Umbilical cord (tissue), 2 donors: Measurements from ENCODE around the gene TMC5. TPM values are rescaled to one million over a fixed set of nuclear protein-coding genes. Genes with fewer than 3 reads are reported as not detected.
"Not testable (repeated sequence)": the region's sequence is repeated elsewhere in the genome, so short reads cannot be mapped to it uniquely, and the experiment has no call there.

Experiments used
- DNase-seq: peaks from one replicate; pipeline ENCODE4 v3.0.0-alpha.2; 2015; ENCODE audit warnings: low spot score
- total RNA-seq: library from RNA; depleted of rRNA; stranded (reverse); fragments of >200 nt; gene quantifications from one replicate; pipeline ENCODE4 v1.2.3, GENCODE V29; 2014; ENCODE audit warnings: low replicate concordance; ENCODE audit not compliant: insufficient read depth

The TMC5 gene
- total RNA-seq, 1 donor from 2014 or later = 0.96 TPM

DNA sequence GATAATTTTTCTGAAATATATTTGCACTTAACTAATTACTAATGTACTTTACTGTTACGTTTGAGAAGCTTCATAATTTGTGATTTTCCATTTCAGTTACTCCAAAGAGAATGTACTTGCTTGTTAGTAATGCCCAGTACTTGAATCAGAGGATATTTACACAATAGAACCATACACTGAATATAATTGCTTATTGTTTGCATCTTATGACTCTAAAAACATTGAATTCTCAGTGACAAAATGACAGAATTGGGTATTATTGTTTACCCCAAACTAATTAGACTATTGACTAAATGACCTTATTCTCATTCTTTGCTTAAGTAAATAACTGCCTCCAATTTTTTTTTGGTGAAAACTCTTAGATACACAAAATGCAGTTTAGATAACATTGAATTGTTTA, 114.9 kb downstream of the TMC5 start:
- no peak for DNase-seq

DNA sequence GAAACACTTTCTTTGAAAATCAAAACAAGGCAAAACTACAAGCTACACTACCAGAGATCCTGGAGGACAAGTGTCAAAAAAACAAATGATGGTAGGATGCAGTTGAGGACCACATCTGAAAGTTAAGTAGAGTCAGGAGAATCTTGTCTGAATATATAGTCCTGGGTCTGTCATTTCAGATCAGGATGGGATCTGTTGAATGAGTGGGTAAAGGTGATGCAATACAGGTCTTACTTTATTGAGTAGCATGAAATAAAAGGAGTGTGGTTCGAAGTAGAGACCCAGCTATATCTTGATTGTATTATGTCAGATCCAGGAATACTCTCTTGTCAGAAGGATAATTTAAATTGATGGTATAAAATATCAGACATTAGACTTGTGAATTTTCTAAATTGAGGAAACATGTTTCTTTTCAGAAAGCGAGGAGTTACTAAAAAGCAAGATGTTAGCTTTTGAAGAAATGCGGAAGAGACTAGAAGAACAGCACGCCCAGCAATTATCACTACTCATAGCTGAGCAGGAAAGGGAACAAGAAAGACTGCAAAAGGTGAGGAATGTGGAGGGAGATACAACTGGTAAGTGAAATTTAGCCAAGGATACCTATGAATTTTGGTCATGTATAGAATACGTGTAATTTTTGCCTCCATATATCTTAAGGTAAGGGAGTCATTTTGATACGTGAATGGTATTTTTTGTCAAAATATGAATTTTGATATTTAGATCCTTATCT, 122.7 kb downstream of the TMC5 start:
- DNase-seq = no peak

DNA sequence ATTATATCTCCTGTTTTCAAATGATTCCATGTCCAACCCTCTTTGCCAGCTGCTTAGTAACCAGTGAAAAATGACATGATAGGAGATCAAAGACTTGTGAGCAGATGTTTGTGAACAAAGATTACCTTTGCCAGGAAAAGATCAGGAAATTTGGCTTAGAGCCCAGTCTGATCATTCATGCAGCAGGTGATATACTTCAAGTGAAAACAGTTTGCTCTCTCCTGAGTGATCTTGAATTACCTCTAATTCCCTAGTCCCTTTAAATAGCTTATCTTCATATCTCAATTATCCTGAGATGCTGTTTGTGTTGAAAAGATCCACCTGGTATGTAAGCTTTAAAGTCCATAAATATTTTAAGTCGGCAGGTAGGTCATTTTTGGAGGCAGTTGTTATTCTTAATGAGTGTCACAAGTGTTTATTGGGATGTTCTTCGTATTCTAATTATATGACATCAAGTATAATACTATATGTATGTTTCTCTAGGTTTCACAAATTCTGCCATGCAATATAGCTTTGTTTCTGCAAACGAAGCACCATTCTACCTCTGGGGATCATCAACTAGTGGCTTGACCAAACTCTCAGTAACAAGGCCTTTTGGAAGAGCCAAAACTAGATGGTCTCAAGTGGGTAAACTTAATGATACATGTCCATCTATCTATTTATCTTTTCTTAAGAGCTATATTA, 124.6 kb downstream of the TMC5 start:
- no peak for DNase-seq

DNA sequence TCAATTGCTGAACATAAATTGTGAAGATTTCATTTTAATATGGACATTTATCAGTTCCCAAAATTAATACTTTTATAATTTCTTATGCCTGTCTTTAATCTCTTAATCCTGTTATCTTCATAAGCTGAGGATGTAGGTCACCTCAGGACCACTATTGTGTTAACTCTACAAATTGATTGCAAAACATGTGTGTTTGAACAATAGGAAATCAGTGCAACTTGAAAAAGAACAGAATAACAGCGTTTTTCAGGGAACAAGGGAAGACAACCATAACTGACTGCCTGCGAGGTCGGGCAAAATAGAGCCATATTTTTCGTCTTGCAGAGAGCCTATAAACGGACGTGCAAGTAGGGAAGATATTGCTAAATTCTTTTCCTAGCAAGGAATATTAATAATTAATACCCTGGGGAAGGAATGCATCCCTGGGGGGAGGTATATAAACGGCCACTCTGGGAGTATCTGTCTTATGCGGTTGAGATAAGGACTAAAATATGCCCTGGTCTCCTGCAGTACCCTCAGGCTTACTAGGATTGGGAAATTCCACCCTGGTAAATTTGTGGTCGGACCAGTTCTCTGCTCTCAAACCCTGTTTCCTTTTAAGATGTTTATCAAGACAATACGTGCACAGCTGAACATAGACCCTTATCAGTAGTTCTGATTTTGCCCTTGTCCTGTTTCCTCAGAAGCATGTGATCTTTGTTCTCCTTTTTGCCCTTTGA, 125.8 kb downstream of the TMC5 start:
- DNase-seq = not testable (repeated sequence)

DNA sequence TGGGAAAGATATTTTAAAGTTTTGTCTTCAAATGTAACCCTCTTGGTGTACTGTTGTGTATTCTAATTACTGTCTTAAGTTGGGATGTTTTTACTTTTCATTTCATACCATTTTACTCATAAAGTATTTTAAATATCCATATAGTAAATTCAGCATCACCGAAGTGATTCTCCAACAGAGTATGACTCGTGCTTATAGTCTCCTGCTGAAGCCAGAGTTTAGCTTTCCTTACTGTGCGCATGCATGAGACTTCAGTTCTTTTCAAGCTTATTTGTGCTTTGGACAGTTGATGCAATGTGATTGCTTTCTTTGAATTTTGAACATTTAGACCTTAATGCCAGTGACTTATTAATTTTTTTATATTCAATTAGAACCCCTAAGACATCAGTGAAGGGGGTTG, 130.5 kb downstream of the TMC5 start:
- DNase-seq = no peak

Other genes starting within 250 kb of the TMC5 start
- gene SYT17, start 249.6 kb upstream of the TMC5 start, total RNA-seq = 9.4 TPM
- 2.9 TPM for gene CLEC19A, start 132.2 kb upstream of the TMC5 start, total RNA-seq
- 35.2 TPM for gene GDE1, start 104.2 kb downstream of the TMC5 start, total RNA-seq
- 22.6 TPM for gene CCP110, start 106.1 kb downstream of the TMC5 start, total RNA-seq
- gene VPS35L, start 137.8 kb downstream of the TMC5 start, total RNA-seq = 37.6 TPM